A673 (cell line): ENCODE results near the gene LXN. TPM values are rescaled to one million over a fixed set of nuclear protein-coding genes. Genes with fewer than 3 reads are reported as not detected.

ENCODE experiments used
- BruUV-seq: library from RNA; stranded (reverse); fragments of 400-500 nt; replicated peaks from 2 replicates; lab custom pipeline; 2021; lab: Mats Ljungman, UMichigan
- CTCF ChIA-PET: fragments of 300-600 bp; sonication (Branson Sonifier 250); formaldehyde crosslinking; loops from one replicate; lab custom pipeline; 2022; ENCODE audit warnings: antibody characterized with exemption; lab: Charles Lee
- POLR2A ChIA-PET: fragments of 300-600 bp; sonication (Branson Sonifier 250); formaldehyde crosslinking; loops from one replicate; lab custom pipeline; 2022; ENCODE audit warnings: antibody characterized with exemption; ENCODE audit not compliant: low non-redundant PET; lab: Charles Lee
- DNase-seq: peaks from one replicate; pipeline ENCODE4 v3.0.0-alpha.2; 2015; ENCODE audit warnings: low spot score
- H3K27ac ChIP-seq: fragments of 200-600 bp; sonication (generic); 2 replicates; pipeline ENCODE4 v1.5.1; 2016; ENCODE audit warnings: mixed run types, low read depth, mild to moderate bottlenecking, mixed read lengths, antibody characterized with exemption, low read length; ENCODE audit not compliant: poor library complexity, severe bottlenecking
- H3K27me3 ChIP-seq: fragments of 200-600 bp; sonication (generic); replicated peaks from 2 replicates; pipeline ENCODE4 v1.6.1; 2017; ENCODE audit warnings: mixed run types, low read depth, mild to moderate bottlenecking, mixed read lengths, antibody characterized with exemption, low read length; ENCODE audit not compliant: insufficient read depth, poor library complexity
- H3K36me3 ChIP-seq: fragments of 200-600 bp; sonication (generic); 2 replicates; pipeline ENCODE4 v1.6.1; 2016; ENCODE audit warnings: mixed run types, mild to moderate bottlenecking, mixed read lengths, antibody characterized with exemption, low read length; ENCODE audit not compliant: insufficient read depth, poor library complexity, severe bottlenecking
- H3K4me1 ChIP-seq: fragments of 200-600 bp; sonication (generic); 2 replicates; pipeline ENCODE4 v1.6.1; 2017; ENCODE audit warnings: mixed run types, mild to moderate bottlenecking, mixed read lengths, antibody characterized with exemption, low read length; ENCODE audit not compliant: insufficient read depth, poor library complexity, severe bottlenecking
- H3K4me3 ChIP-seq: fragments of 200-600 bp; sonication (generic); 2 replicates; pipeline ENCODE4 v1.5.1; 2016; ENCODE audit warnings: low read depth, mixed run types, mild to moderate bottlenecking, mixed read lengths, low read length; ENCODE audit not compliant: poor library complexity, severe bottlenecking
- H3K9me3 ChIP-seq: fragments of 200-600 bp; sonication (generic); 2 replicates; pipeline ENCODE4 v1.6.1; 2016; ENCODE audit warnings: mixed run types, low read depth, mild to moderate bottlenecking, mixed read lengths, antibody characterized with exemption, low read length; ENCODE audit not compliant: poor library complexity, severe bottlenecking
- EZH2 ChIP-seq: fragments of 200-600 bp; sonication (generic); IDR thresholded peaks from 2 replicates; pipeline ENCODE4 v1.6.1; 2017; ENCODE audit warnings: borderline replicate concordance, low read depth, mild to moderate bottlenecking, mixed read lengths, antibody characterized with exemption, low read length; ENCODE audit not compliant: poor library complexity, severe bottlenecking
- intact Hi-C: fragments of 100-400 bp; cut with micrococcal nuclease; formaldehyde crosslinking; loops from one replicate; pipeline ENCODE4 v1.10.0; 2022; ENCODE audit not compliant: unreplicated experiment
- total RNA-seq: library from RNA; stranded (reverse); gene quantifications from 2 replicates; pipeline ENCODE4 v1.2.3, GENCODE V29; 2021
- TF ChIP-seq, protein P1 (sequence below): fragments of 300-800, 200-600 bp; sonication (generic); conservative IDR thresholded peaks from 2 replicates; pipeline ENCODE4 v1.5.1; 2017; ENCODE audit warnings: low read depth, mild to moderate bottlenecking, antibody characterized with exemption, low read length, moderate library complexity, mixed read lengths

LXN gene
- total RNA-seq, 1 experiment from 2014 or later: 4.5 TPM

DNA sequence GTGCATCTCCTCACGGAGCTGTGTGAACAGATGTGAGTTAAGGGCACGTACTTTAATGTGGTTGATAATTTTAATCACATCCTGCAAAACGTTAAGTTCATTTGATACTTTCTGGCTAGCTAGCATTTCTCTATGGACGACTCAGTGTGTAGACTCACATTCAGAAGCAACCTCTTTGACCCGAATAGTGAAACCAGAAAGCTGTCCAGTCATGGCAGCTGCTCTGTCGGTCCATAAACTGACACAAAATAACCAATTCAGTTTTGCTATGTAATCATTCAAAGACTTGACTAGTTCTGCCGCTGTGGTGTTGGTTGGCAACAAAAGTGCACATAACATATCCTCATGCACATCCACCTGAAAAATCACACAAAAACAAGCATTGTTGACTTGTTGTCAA is 31.8 kb downstream of the LXN start:
- BruUV-seq: no TSS peak
- H3K36me3 ChIP-seq: no peaks in the 10 kb centered on the region
- H3K27me3 ChIP-seq: no peaks in the 10 kb centered on the region
- intact Hi-C loops: no loop called here
- H3K27ac ChIP-seq: no peak overlapping the region
- peaks cover 6% of the 10 kb centered on the region for H3K4me1 ChIP-seq
- H3K9me3 ChIP-seq: no peaks in the 10 kb centered on the region
- ChIA-PET POLR2A (no interaction called here), CTCF (no interaction called here)
- DNase-seq: no peak
- H3K4me3 ChIP-seq: no peak overlapping the region
- TF ChIP-seq, protein P1, sequence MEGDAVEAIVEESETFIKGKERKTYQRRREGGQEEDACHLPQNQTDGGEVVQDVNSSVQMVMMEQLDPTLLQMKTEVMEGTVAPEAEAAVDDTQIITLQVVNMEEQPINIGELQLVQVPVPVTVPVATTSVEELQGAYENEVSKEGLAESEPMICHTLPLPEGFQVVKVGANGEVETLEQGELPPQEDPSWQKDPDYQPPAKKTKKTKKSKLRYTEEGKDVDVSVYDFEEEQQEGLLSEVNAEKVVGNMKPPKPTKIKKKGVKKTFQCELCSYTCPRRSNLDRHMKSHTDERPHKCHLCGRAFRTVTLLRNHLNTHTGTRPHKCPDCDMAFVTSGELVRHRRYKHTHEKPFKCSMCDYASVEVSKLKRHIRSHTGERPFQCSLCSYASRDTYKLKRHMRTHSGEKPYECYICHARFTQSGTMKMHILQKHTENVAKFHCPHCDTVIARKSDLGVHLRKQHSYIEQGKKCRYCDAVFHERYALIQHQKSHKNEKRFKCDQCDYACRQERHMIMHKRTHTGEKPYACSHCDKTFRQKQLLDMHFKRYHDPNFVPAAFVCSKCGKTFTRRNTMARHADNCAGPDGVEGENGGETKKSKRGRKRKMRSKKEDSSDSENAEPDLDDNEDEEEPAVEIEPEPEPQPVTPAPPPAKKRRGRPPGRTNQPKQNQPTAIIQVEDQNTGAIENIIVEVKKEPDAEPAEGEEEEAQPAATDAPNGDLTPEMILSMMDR: no peak
- TF ChIP-seq EZH2: no peak

GRCh38 chr3:158631981-158632380 is 40.5 kb downstream of the LXN start:
- Histone ChIP-seq H3K27me3 (no peaks in the 10 kb centered on the region), H3K4me1 (no peaks in the 10 kb centered on the region), H3K4me3 (no peak overlapping the region), H3K36me3 (no peaks in the 10 kb centered on the region), H3K9me3 (no peaks in the 10 kb centered on the region), H3K27ac (no peak overlapping the region)
- TF ChIP-seq, protein P1: no peak
- TF ChIP-seq EZH2: no peak
- BruUV-seq: no TSS peak
- DNase-seq: no peak
- CTCF ChIA-PET: no interaction called here
- POLR2A ChIA-PET: no interaction called here
- intact Hi-C loops: no loop called here

DNA sequence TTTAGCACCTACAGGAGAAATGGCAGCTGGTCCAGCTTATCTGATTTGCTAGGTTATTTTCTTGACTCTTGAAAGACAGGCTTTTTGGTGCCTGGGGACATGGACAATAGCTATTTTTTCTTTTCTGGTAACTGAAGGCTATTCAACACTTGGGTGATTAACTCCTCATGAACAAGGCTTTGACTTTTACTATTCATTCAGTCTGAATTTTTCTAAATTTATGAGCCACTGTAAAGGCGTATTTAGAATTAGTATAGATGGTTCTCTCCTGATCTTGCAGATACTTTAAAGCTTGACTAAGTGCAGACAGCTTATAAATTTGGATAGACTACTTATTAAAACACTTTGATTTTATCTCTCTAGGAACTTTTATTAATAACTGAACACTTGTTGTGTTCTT is 46.6 kb downstream of the LXN start:
- POLR2A ChIA-PET: no interaction called here
- Histone ChIP-seq H3K27me3 (no peaks in the 10 kb centered on the region), H3K27ac (no peak overlapping the region), H3K4me1 (no peaks in the 10 kb centered on the region), H3K9me3 (no peaks in the 10 kb centered on the region), H3K36me3 (no peaks in the 10 kb centered on the region), H3K4me3 (no peak overlapping the region)
- CTCF ChIA-PET: no interaction called here
- TF ChIP-seq EZH2: no peak
- TF ChIP-seq, protein P1: no peak
- no peak for DNase-seq
- BruUV-seq: no TSS peak
- intact Hi-C loops: no loop called here
